ENCODE measurements around the gene RNF208.

- TF ChIP-seq POLR2A (IDR thresholded peaks at IDR 0.05; ENCODE audit: low read depth, low read length): no peak
- TF ChIP-seq, protein P1, sequence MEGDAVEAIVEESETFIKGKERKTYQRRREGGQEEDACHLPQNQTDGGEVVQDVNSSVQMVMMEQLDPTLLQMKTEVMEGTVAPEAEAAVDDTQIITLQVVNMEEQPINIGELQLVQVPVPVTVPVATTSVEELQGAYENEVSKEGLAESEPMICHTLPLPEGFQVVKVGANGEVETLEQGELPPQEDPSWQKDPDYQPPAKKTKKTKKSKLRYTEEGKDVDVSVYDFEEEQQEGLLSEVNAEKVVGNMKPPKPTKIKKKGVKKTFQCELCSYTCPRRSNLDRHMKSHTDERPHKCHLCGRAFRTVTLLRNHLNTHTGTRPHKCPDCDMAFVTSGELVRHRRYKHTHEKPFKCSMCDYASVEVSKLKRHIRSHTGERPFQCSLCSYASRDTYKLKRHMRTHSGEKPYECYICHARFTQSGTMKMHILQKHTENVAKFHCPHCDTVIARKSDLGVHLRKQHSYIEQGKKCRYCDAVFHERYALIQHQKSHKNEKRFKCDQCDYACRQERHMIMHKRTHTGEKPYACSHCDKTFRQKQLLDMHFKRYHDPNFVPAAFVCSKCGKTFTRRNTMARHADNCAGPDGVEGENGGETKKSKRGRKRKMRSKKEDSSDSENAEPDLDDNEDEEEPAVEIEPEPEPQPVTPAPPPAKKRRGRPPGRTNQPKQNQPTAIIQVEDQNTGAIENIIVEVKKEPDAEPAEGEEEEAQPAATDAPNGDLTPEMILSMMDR (conservative IDR thresholded peaks at IDR 0.05; ENCODE audit: low read depth, low read length): no peak
Observed at GRCh38 chr9:137194388-137194787, 27.7 kb downstream of the RNF208 start.
